Measurements from ENCODE around the gene OAS1.
"Not testable (repeated sequence)": the region's sequence is repeated elsewhere in the genome, so short reads cannot be mapped to it uniquely, and the experiment has no call there.

Gene OAS1

DNA sequence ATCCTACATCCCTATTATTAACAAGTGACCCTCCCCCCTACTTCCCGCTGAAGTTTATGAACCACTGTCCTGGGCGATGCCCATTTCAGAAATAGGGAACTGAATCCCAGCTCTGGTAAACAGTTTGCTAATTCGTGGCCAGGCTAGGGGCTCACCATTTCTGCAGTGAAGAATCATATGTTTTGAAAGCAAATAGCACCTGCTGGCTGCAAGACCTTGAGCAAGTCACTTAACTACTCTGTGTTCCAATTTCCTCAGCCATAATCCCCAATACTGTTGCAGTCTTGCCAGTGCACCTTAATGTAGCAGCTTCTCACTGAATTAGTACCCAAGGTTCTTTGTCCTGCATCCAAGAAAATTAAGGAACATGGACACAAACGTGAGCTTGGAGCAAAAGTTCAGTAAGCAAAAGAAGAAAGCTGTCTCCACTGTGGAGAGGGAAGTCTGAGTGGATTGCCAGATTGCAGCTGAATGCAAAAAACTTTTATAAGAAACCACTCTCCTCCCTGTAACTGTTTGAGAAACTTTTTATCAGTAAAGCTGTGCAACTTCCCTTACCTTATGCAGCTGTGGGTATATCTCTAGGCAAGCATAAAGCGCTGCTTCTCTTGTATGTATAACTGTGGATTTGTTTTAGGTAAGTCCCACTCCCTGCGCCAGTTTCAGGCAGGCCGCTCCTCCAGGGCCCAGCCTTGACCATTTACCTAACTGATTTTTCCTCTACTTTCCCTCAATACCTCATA lies 824 bp downstream of the OAS1 start:
- no peak for DNase-seq (ENCODE audit: low read depth)
- TF ChIP-seq, protein P1, sequence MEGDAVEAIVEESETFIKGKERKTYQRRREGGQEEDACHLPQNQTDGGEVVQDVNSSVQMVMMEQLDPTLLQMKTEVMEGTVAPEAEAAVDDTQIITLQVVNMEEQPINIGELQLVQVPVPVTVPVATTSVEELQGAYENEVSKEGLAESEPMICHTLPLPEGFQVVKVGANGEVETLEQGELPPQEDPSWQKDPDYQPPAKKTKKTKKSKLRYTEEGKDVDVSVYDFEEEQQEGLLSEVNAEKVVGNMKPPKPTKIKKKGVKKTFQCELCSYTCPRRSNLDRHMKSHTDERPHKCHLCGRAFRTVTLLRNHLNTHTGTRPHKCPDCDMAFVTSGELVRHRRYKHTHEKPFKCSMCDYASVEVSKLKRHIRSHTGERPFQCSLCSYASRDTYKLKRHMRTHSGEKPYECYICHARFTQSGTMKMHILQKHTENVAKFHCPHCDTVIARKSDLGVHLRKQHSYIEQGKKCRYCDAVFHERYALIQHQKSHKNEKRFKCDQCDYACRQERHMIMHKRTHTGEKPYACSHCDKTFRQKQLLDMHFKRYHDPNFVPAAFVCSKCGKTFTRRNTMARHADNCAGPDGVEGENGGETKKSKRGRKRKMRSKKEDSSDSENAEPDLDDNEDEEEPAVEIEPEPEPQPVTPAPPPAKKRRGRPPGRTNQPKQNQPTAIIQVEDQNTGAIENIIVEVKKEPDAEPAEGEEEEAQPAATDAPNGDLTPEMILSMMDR (IDR thresholded peaks at IDR 0.05; ENCODE audit: insufficient read depth, low read depth, low read length, missing control alignments) = no peak
- no peak overlapping the region for H3K4me3 ChIP-seq (ENCODE audit: low read length)

DNA sequence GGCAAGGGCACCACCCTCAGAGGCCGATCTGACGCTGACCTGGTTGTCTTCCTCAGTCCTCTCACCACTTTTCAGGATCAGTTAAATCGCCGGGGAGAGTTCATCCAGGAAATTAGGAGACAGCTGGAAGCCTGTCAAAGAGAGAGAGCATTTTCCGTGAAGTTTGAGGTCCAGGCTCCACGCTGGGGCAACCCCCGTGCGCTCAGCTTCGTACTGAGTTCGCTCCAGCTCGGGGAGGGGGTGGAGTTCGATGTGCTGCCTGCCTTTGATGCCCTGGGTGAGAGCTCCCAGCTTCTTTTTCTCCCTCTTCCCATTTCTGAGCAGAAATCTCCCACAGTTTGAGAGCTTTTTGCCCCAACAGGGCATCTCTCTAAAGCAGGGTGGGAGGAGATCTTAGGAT lies 1.8 kb downstream of the OAS1 start:
- TF ChIP-seq, protein P1 (IDR thresholded peaks at IDR 0.05; ENCODE audit: insufficient read depth, low read depth, low read length, missing control alignments) = no peak
- DNase-seq (ENCODE audit: low read depth) = no peak
- H3K4me3 ChIP-seq (ENCODE audit: low read length) = no peak overlapping the region

DNA sequence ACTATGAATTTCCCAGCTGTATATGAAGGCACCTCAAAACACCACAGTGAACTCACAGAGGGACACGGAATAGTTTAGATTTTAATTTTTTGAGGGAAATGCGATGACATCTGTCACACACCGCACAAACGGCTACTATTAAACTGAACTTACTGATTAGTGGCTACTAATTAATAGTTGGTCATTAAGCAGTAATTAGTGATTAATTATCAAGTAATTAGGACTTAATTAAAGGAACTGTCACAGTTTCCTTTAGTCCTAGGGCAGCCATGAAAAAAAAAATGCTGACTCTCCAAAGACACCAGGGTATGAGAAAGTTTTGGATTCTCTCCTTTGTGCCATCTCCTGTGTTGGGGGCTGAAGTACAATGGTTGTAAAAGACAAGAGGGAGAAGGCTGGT lies 2.9 kb downstream of the OAS1 start:
- no peak for DNase-seq (ENCODE audit: low read depth)
- H3K4me3 ChIP-seq (ENCODE audit: low read length) = no peak overlapping the region
- TF ChIP-seq, protein P1 (IDR thresholded peaks at IDR 0.05; ENCODE audit: insufficient read depth, low read depth, low read length, missing control alignments) = no peak

DNA sequence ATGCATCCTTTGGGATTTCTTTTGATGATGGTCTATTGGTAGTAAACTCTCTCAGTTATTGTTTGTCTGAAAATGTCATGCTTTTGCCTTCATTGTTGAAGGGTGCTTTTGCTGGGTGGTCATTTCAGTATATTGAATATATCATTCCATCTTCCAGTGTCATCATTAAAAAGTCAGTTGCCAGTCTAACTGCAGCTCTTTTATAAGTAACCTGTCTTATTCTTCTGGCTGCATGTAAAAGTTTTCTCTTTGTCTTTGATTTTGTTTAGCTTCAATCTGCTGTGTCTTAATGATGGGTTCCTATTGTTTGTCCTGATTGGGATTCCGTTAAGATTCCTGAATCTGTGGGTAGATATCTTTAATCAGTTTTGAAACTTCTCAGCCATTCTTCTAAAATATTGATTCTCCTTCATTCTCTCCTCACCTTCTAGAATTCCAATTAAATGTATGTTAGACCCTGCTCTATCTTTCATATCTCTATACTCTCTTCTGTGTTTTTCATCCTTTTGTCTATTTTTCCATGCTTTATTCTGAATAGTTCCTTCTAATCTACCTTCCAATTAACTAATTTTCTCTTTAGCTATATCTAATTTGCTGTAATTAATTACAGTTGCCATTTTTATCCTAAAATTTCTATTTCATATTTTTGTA lies 6.4 kb downstream of the OAS1 start:
- no peak for DNase-seq (ENCODE audit: low read depth)
- TF ChIP-seq, protein P1 (IDR thresholded peaks at IDR 0.05; ENCODE audit: insufficient read depth, low read depth, low read length, missing control alignments) = no peak
- H3K4me3 ChIP-seq (ENCODE audit: low read length) = no peak overlapping the region

DNA sequence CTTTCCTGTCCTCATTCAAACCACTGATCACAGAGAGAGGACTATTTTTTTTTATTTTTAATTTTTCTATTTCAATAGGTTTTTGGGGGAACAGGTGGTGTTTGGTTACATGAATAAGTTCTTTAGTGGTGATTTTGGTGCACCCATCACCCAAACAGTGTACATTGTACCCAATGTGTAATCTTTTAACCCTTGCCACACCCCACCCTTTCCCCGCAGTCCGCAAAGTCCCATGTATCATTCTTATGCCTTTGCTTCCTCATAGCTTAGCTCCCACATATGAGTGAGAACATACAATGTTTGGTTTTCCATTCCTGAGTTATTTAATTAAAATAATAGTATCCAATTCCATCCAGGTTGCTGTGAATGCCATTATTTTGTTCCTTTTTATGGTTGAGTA lies 7.1 kb downstream of the OAS1 start:
- not testable (repeated sequence) for H3K4me3 ChIP-seq (ENCODE audit: low read length); DNase-seq (ENCODE audit: low read depth)

DNA sequence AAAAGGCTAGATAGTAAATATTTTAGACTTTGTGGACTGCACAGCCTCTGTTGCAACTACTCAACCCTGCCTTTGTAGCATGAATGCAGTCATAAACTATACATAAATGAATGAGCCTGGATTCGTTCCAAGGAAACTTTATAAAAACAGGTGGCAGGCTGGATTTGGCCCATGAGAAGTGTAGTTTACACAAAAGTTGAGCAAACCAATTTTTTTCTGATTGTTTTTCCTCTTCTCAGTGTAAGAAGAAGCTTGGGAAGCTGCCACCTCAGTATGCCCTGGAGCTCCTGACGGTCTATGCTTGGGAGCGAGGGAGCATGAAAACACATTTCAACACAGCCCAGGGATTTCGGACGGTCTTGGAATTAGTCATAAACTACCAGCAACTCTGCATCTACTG lies 9.5 kb downstream of the OAS1 start:
- peak; percentile 95 for DNase-seq (ENCODE audit: low read depth)
- no peak overlapping the region for H3K4me3 ChIP-seq (ENCODE audit: low read length)
- TF ChIP-seq, protein P1 (IDR thresholded peaks at IDR 0.05; ENCODE audit: insufficient read depth, low read depth, low read length, missing control alignments) = no peak

DNA sequence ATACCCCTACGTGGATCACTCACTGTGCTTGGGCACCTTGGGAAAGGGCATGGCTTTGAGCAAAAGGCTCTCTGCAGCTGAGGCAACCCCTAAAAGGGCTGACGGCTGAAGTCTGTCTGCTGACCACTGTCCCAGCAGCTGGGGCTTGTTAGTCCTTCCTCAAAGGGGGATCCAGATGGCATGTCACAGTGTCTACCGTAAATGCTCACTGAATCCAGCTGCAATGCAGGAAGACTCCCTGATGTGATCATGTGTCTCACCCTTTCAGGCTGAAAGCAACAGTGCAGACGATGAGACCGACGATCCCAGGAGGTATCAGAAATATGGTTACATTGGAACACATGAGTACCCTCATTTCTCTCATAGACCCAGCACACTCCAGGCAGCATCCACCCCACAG lies 12.4 kb downstream of the OAS1 start:
- no peak overlapping the region for H3K4me3 ChIP-seq (ENCODE audit: low read length)
- DNase-seq (ENCODE audit: low read depth) = no peak
- TF ChIP-seq, protein P1 (IDR thresholded peaks at IDR 0.05; ENCODE audit: insufficient read depth, low read depth, low read length, missing control alignments) = no peak
